Left lung (tissue), 10 donors: ENCODE data around the gene OR13C4. TPM values are rescaled to one million over a fixed set of nuclear protein-coding genes. Genes with fewer than 3 reads are reported as not detected.

ENCODE experiments used
- ATAC-seq: fragments of 200-7000 bp; cut with Tn5 transposase; one replicate; pipeline ENCODE4 v1.9.1; 2020; ENCODE audit warnings: moderate library complexity
- DNase-seq, 4 donors: peaks; one replicate each; pipeline ENCODE4 v3.0.0-alpha.2; 2013 to 2020
- H3K27ac ChIP-seq, 2 donors: fragments of 200-600 bp; sonication (generic) in 1 of 2; one replicate each; pipeline versions ENCODE4 v1.5.0 to v1.8.0; 2020 to 2021
- H3K27me3 ChIP-seq, 2 donors: fragments of 200-600 bp; sonication (generic) in 1 of 2; one replicate each; pipeline versions ENCODE4 v1.5.0 to v1.8.0; 2020 to 2021
- H3K36me3 ChIP-seq, 2 donors: fragments of 200-600 bp; sonication (generic) in 1 of 2; one replicate each; pipeline versions ENCODE4 v1.5.0 to v1.8.0; 2020 to 2021
- H3K4me1 ChIP-seq, 2 donors: fragments of 200-600 bp; one replicate each; pipeline ENCODE4 v1.8.0; 2021
- H3K4me3 ChIP-seq, 2 donors: fragments of 200-600 bp; sonication (generic) in 1 of 2; one replicate each; pipeline versions ENCODE4 v1.5.0 to v1.8.0; 2020 to 2021; ENCODE audit warnings: mild to moderate bottlenecking in 1 of 2
- H3K9me3 ChIP-seq, 2 donors: fragments of 200-600 bp; sonication (generic) in 1 of 2; one replicate each; pipeline versions ENCODE4 v1.5.0 to v1.8.0; 2020 to 2021
- intact Hi-C, 2 donors: fragments of 100-400 bp; cut with DNase I; formaldehyde crosslinking; loops; one replicate each; pipeline versions ENCODE4 v1.11.2 to v1.14.2; 2022
- polyA plus RNA-seq, 6 donors: library from polyadenylated mRNA; unstranded; fragments of 120-200 nt; gene quantifications; one replicate each; pipeline ENCODE4 v1.2.1, GENCODE V29; 2013; ENCODE audit not compliant: insufficient read length in 6 of 6
- total RNA-seq, 2 donors: library from RNA; stranded (reverse); fragmentation: NEBNext Ultra II Directional; extraction: Animal tissue kit (Norgen Biotek cat#: 25700); gene quantifications; one replicate each; pipeline ENCODE4 v1.2.1, GENCODE V29; 2021
- TF ChIP-seq, protein P1 (sequence below), 2 donors: fragments of 200-600 bp; sonication (generic) in 1 of 2; IDR thresholded peaks; one replicate each; pipeline versions ENCODE4 v1.5.0 to v1.8.0; 2021; ENCODE audit warnings: antibody characterized with exemption in 2 of 2
- donor health status: DM: no; HTN: yes; CAD: no.
- donor health status: DM: no; HTN: no; CAD: no.

The OR13C4 gene
- total and polyA plus RNA-seq, 8 donors: not detected

GRCh38 chr9:104494808-104495207 is 32.2 kb downstream of the OR13C4 start:
- intact Hi-C loops: no loop called here
- H3K27ac ChIP-seq: no peak overlapping the region
- TF ChIP-seq, protein P1, sequence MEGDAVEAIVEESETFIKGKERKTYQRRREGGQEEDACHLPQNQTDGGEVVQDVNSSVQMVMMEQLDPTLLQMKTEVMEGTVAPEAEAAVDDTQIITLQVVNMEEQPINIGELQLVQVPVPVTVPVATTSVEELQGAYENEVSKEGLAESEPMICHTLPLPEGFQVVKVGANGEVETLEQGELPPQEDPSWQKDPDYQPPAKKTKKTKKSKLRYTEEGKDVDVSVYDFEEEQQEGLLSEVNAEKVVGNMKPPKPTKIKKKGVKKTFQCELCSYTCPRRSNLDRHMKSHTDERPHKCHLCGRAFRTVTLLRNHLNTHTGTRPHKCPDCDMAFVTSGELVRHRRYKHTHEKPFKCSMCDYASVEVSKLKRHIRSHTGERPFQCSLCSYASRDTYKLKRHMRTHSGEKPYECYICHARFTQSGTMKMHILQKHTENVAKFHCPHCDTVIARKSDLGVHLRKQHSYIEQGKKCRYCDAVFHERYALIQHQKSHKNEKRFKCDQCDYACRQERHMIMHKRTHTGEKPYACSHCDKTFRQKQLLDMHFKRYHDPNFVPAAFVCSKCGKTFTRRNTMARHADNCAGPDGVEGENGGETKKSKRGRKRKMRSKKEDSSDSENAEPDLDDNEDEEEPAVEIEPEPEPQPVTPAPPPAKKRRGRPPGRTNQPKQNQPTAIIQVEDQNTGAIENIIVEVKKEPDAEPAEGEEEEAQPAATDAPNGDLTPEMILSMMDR (IDR thresholded peaks at IDR 0.05): no peak
- H3K9me3 ChIP-seq: no peaks in the 10 kb centered on the region
- no peaks in the 10 kb centered on the region for H3K4me1 ChIP-seq
- H3K36me3 ChIP-seq: no peaks in the 10 kb centered on the region
- H3K4me3 ChIP-seq: no peak overlapping the region
- ATAC-seq (no peak), DNase-seq (peak in 1 of 4 donors; percentile 1)
- no peaks in the 10 kb centered on the region for H3K27me3 ChIP-seq

- intact Hi-C loops: no loop called here
Measured at GRCh38 chr9:104485014-104485413, 42.0 kb downstream of the OR13C4 start.

DNA sequence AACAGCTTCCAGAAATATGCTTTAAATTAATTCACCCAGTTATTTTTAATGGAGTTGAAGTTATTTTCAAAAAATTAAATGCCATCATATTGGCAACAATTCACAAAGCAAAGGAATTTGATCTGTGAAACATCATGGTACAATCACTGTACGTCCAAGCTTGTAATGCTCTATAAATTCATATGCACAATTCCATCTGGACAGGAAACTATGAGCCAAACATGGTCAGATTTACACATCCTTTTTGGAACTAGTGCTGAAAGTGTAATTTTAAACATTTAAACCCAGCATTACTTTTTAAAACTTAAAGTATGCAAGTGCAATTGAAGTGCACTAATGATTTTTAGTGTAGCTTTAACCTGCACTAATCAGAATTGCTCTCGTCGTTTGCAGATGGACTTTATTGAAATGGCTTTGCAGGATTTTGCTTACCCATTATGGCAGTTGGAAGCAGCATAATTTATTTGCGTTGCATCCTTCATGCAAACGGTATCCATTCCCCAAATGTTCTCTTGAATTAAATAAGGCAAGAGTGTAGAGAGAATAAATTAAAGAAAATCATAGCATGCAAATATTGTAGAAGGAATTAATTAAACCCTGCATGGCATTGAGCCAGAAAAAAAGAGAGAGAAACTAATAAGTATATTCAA is 44.0 kb downstream of the OR13C4 start:
- Histone ChIP-seq H3K9me3 (no peaks in the 10 kb centered on the region), H3K27ac (no peak overlapping the region), H3K27me3 (no peaks in the 10 kb centered on the region), H3K4me1 (no peaks in the 10 kb centered on the region), H3K4me3 (no peak overlapping the region), H3K36me3 (no peaks in the 10 kb centered on the region)
- intact Hi-C loops: no loop called here
- DNase-seq: no peak
- ATAC-seq: no peak
- TF ChIP-seq, protein P1 (IDR thresholded peaks at IDR 0.05): no peak

More at GRCh38 chr9:104485014-104485413, 42.0 kb downstream of the OR13C4 start:
- no peak overlapping the region for H3K27ac ChIP-seq
- no peaks in the 10 kb centered on the region for H3K9me3 ChIP-seq
- H3K4me1 ChIP-seq: no peaks in the 10 kb centered on the region
- ATAC-seq: no peak
- DNase-seq: no peak
- TF ChIP-seq, protein P1 (IDR thresholded peaks at IDR 0.05): no peak
- no peaks in the 10 kb centered on the region for H3K36me3 ChIP-seq
- H3K27me3 ChIP-seq: no peaks in the 10 kb centered on the region
- no peak overlapping the region for H3K4me3 ChIP-seq

Other genes starting within 250 kb of the OR13C4 start
- gene OR13F1, start 22.9 kb downstream of the OR13C4 start, total RNA-seq: not detected
- not detected for gene OR13F1, start 22.9 kb downstream of the OR13C4 start, polyA plus RNA-seq
- not detected for gene OR13C3, start 9.6 kb upstream of the OR13C4 start, total RNA-seq
- gene OR13C3, start 9.6 kb upstream of the OR13C4 start, polyA plus RNA-seq: not detected
- not detected for gene OR13C8, start 42.0 kb upstream of the OR13C4 start, total RNA-seq
- gene OR13C8, start 42.0 kb upstream of the OR13C4 start, polyA plus RNA-seq: not detected
- gene OR13C5, start 72.2 kb upstream of the OR13C4 start, total RNA-seq: not detected
- gene OR13C5, start 72.2 kb upstream of the OR13C4 start, polyA plus RNA-seq: under 1 TPM in 1 of 6 donors, not detected in 5; 0.17 TPM
- not detected for gene OR13C2, start 78.4 kb upstream of the OR13C4 start, total RNA-seq
- gene OR13C2, start 78.4 kb upstream of the OR13C4 start, polyA plus RNA-seq: not detected
- not detected for gene OR13C9, start 91.0 kb upstream of the OR13C4 start, total RNA-seq
- gene OR13C9, start 91.0 kb upstream of the OR13C4 start, polyA plus RNA-seq: under 1 TPM in 1 of 6 donors, not detected in 5; 0.23 TPM
- gene OR13D1, start 167.3 kb upstream of the OR13C4 start, total RNA-seq: not detected
- under 1 TPM in 1 of 6 donors, not detected in 5; 0.18 TPM for gene OR13D1, start 167.3 kb upstream of the OR13C4 start, polyA plus RNA-seq
- 10 to 100 TPM; 24.9 to 29.5 TPM for gene NIPSNAP3A, start 220.5 kb upstream of the OR13C4 start, total RNA-seq
- gene NIPSNAP3A, start 220.5 kb upstream of the OR13C4 start, polyA plus RNA-seq: 10 to 100 TPM; 42.0 to 49.9 (median 46.4) TPM
- 1 to 10 TPM in 1 of 2 donors, under 1 TPM in 1; 0.94 to 1.4 TPM for gene NIPSNAP3B, start 236.9 kb upstream of the OR13C4 start, total RNA-seq
- 10 to 100 TPM in 5 of 6 donors, 1 to 10 TPM in 1; 9.5 to 16.0 (median 12.5) TPM for gene NIPSNAP3B, start 236.9 kb upstream of the OR13C4 start, polyA plus RNA-seq